ENCODE measurements around the gene KIAA1958. TPM values are rescaled to one million over a fixed set of nuclear protein-coding genes. Genes with fewer than 3 reads are reported as not detected.

Gene KIAA1958
- polyA plus RNA-seq, 2 of the 4 experiments (the other 2 are of a cell fraction): 2.2 to 3.7 TPM

DNA sequence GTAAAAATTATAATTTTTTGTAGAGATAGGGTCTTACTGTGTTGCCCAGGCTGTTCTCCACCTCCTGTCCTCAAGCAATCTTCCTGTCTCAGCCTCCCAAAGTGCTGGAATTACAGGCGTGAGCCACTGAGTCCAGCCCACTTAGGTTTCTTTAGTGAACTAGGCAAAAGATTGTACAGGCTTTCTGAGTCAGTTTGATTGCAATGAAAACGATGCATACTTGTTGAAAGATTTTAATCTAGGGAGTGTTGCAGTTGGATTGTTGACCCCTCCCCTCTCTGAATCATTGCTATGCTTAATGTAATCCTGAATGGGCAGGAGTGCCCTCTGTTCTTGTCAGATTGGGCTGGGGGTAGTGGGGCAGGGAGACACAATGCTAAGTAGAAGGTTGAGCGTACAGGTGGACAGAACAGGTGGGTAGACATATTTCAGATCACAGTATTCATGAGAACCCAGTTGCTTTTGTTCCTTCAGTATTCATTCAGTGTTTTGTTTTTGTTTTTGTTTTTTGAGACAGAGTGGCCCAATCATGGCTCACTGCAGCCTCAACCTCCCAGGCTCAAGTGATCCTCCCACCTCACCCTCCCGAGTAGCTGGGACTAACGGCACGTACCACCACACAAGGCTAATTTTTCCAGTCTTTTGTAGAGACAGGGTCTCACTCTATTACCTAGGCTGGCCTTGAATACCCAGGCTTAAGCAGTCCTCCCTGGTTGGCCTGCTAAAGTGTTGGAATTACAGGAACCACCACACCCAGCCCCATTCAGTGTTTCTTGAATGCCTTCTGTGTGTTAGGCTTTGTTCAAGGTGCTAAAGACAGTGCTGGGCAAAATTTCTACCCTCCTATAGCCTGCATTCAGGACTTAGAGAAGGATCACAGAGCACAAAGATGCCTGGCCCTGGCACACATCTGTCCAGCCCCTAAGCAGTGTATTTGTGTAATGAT, 70.1 kb downstream of the KIAA1958 start:
- FAIRE-seq: no peak
- no peak overlapping the region for H3K4me2 ChIP-seq
- H3K9me3 ChIP-seq: no peaks in the 10 kb centered on the region
- ATAC-seq: no peak
- 84% methylated on average over 6 of the region's 6 CpGs for WGBS (ENCODE audit: missing lambda C conversion rate)
- POLR2A ChIA-PET: no interaction called here
- H3K27ac ChIP-seq: no peak overlapping the region
- CTCF ChIA-PET: no interaction called here
- H3K4me3 ChIP-seq: no peak overlapping the region
- H3K4me1 ChIP-seq: 0 out of 3 replicates have a peak, but pooled peaks cover 3% of the 10 kb centered on the region
- TF ChIP-seq SREBF2 (IDR thresholded peaks at IDR 0.05) (no peak), HOXB13 (CRISPR knock-in tag; IDR thresholded peaks at IDR 0.05; ENCODE audit: low read depth) (no peak), RFX5 (IDR thresholded peaks at IDR 0.05) (no peak), SMC3 (IDR thresholded peaks at IDR 0.05) (no peak), RAD21 (conservative IDR thresholded peaks at IDR 0.05 in 1 of 2, IDR thresholded peaks at IDR 0.05 in 1 of 2) (no peak), CBX2 (IDR thresholded peaks at IDR 0.05; ENCODE audit: borderline replicate concordance, low read depth) (no peak)
- TF ChIP-seq, protein P1, sequence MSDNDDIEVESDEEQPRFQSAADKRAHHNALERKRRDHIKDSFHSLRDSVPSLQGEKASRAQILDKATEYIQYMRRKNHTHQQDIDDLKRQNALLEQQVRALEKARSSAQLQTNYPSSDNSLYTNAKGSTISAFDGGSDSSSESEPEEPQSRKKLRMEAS (IDR thresholded peaks at IDR 0.05): no peak
- peak in 1 of 2 experiments; percentile 8 for DNase-seq (ENCODE audit: low read depth in 1 of 2, low spot score in 1 of 2)

DNA sequence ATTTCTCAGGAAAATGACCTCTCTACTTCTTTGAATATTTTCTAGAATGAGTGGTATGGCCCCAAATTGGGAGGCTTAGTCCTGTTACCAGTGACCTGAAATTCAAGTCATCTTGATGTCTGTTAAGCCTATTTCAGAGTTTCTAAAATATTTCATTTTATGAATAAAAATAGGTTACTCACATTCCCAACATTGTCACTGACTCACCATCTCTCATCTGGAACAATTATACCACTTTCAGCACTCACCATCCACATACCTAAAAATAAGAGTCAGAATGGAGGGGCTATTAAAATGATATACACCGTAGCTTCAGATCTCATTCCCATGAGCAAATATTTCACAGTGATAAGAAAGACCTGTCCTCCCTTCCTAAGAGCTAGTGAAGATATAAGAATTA, 71.8 kb downstream of the KIAA1958 start:
- Histone ChIP-seq H3K9me3 (no peaks in the 10 kb centered on the region), H3K4me3 (no peak overlapping the region), H3K27ac (no peak overlapping the region), H3K4me1 (0 out of 3 replicates have a peak, but pooled peaks cover 3% of the 10 kb centered on the region), H3K4me2 (no peak overlapping the region)
- WGBS (ENCODE audit: missing lambda C conversion rate): 87% methylated on average over 1 of the region's 1 CpG
- TF ChIP-seq CHD4 (IDR thresholded peaks at IDR 0.05; ENCODE audit: borderline replicate concordance): no peak
- TF ChIP-seq KDM5A (IDR thresholded peaks at IDR 0.05): no peak
- no peak for TF ChIP-seq HDAC2 (IDR thresholded peaks at IDR 0.05)
- TF ChIP-seq FOSB (CRISPR knock-in tag; IDR thresholded peaks at IDR 0.05): no peak
- TF ChIP-seq, protein P2, sequence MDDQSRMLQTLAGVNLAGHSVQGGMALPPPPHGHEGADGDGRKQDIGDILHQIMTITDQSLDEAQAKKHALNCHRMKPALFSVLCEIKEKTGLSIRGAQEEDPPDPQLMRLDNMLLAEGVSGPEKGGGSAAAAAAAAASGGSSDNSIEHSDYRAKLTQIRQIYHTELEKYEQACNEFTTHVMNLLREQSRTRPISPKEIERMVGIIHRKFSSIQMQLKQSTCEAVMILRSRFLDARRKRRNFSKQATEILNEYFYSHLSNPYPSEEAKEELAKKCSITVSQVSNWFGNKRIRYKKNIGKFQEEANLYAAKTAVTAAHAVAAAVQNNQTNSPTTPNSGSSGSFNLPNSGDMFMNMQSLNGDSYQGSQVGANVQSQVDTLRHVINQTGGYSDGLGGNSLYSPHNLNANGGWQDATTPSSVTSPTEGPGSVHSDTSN (IDR thresholded peaks at IDR 0.05): no peak
- ATAC-seq: no peak
- ChIA-PET POLR2A (no interaction called here), CTCF (interaction anchor here (0.6 to 1.1 kb wide), 2 partner anchors 14 to 446 kb away, joined by 3 read pairs; no protein-coding TSS in a partner anchor)
- no peak for DNase-seq (ENCODE audit: low read depth in 1 of 2, low spot score in 1 of 2)
- no peak for FAIRE-seq

DNA sequence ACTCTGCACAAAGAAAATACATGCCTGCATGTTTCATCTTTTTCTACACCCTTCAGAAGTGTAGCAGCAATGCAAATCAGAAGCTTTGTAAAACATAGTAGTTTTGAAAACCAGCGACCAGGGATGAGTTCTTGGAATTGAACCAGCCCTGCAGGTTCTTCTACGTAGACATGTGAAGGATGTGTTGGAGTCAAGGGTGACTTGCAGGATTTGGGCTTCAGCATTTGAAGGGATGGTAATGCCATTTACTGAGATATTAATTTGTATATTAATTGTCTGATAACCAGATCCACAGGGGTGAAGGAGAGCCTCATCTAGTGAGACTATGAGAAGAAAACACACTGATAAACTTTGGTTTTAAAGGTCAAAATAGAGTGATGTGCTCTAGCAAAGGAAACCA, 72.4 kb downstream of the KIAA1958 start:
- CTCF ChIA-PET: no interaction called here
- FAIRE-seq: no peak
- no peaks in the 10 kb centered on the region for H3K9me3 ChIP-seq
- POLR2A ChIA-PET: no interaction called here
- ATAC-seq: no peak
- no peak overlapping the region for H3K27ac ChIP-seq
- no peak overlapping the region for H3K4me2 ChIP-seq
- H3K4me3 ChIP-seq: no peak overlapping the region
- TF ChIP-seq FOSB (CRISPR knock-in tag; IDR thresholded peaks at IDR 0.05): no peak
- no peak for TF ChIP-seq FOXS1 (CRISPR knock-in tag; IDR thresholded peaks at IDR 0.05)
- no peak for TF ChIP-seq GATA3 (IDR thresholded peaks at IDR 0.05; ENCODE audit: borderline replicate concordance)
- TF ChIP-seq JUNB (IDR thresholded peaks at IDR 0.05): no peak
- no peak for TF ChIP-seq HEYL (CRISPR knock-in tag; IDR thresholded peaks at IDR 0.05)
- TF ChIP-seq KDM1A (IDR thresholded peaks at IDR 0.05; ENCODE audit: low read depth): no peak
- no peak for TF ChIP-seq EHF (CRISPR knock-in tag; IDR thresholded peaks at IDR 0.05)
- TF ChIP-seq, protein P3, sequence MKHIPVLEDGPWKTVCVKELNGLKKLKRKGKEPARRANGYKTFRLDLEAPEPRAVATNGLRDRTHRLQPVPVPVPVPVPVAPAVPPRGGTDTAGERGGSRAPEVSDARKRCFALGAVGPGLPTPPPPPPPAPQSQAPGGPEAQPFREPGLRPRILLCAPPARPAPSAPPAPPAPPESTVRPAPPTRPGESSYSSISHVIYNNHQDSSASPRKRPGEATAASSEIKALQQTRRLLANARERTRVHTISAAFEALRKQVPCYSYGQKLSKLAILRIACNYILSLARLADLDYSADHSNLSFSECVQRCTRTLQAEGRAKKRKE (CRISPR knock-in tag; IDR thresholded peaks at IDR 0.05; ENCODE audit: low read depth): no peak
- no peak for TF ChIP-seq CEBPB (IDR thresholded peaks at IDR 0.05)
- no peak for TF ChIP-seq PHF8 (IDR thresholded peaks at IDR 0.05; ENCODE audit: borderline replicate concordance, low read depth)
- no peak for TF ChIP-seq RFX5 (IDR thresholded peaks at IDR 0.05)
- no peak for TF ChIP-seq HMGXB4 (CRISPR knock-in tag; IDR thresholded peaks at IDR 0.05; ENCODE audit: borderline replicate concordance)
- no peak for TF ChIP-seq ZC3H11A (IDR thresholded peaks at IDR 0.05)
- no peak for TF ChIP-seq RAD21 (conservative IDR thresholded peaks at IDR 0.05 in 1 of 2, IDR thresholded peaks at IDR 0.05 in 1 of 2)
- TF ChIP-seq ZSCAN20 (CRISPR knock-in tag; IDR thresholded peaks at IDR 0.05): no peak
- no peak for DNase-seq (ENCODE audit: low read depth in 1 of 2, low spot score in 1 of 2)
- H3K4me1 ChIP-seq: 0 out of 3 replicates have a peak, but pooled peaks cover 3% of the 10 kb centered on the region
- 87% methylated on average over 2 of the region's 2 CpGs for WGBS (ENCODE audit: missing lambda C conversion rate)
